ENCODE results near the gene MYOF.

- TF ChIP-seq CTCF (IDR thresholded peaks at IDR 0.05): no peak; the same call in 1 of the 2 replicates
- no peak for TF ChIP-seq RFX5 (IDR thresholded peaks at IDR 0.05; ENCODE audit: low read length)
- TF ChIP-seq POLR2AphosphoS5 (IDR thresholded peaks at IDR 0.05; ENCODE audit: low read depth, low read length): peak; percentile 10; the same call in 1 of the 2 replicates
- no peak for TF ChIP-seq FOXJ3 (CRISPR knock-in tag; IDR thresholded peaks at IDR 0.05)
- no peak for TF ChIP-seq MXI1 (IDR thresholded peaks at IDR 0.05; ENCODE audit: low read depth, low read length)
- peak; percentile 87 for TF ChIP-seq TEAD4 (IDR thresholded peaks at IDR 0.05; ENCODE audit: borderline replicate concordance, insufficient read depth)
- peak; percentile 59; the same call in 1 of the 2 replicates for TF ChIP-seq USF1 (IDR thresholded peaks at IDR 0.05; ENCODE audit: borderline replicate concordance, low read depth)
- peak; percentile 63; the same call in 1 of the 2 replicates for TF ChIP-seq SIN3A (IDR thresholded peaks at IDR 0.05; ENCODE audit: borderline replicate concordance, low read depth, low read length)
- TF ChIP-seq NFIC (IDR thresholded peaks at IDR 0.05; ENCODE audit: borderline replicate concordance): peak; percentile 40; the same call in 1 of the 2 replicates
- no peak for TF ChIP-seq USF2 (IDR thresholded peaks at IDR 0.05; ENCODE audit: borderline replicate concordance, low read depth, low read length)
- TF ChIP-seq EP300 (IDR thresholded peaks at IDR 0.05; ENCODE audit: borderline replicate concordance in 1 of 2, low read depth in 1 of 2, low read length in 1 of 2): peak in 1 of 2 experiments; percentile 60; a peak in 1 of 4 replicates
- TF ChIP-seq TAF1 (IDR thresholded peaks at IDR 0.05; ENCODE audit: borderline replicate concordance, low read depth, low read length): peak; percentile 46; the same call in 1 of the 2 replicates
- no peak for TF ChIP-seq YY1 (IDR thresholded peaks at IDR 0.05; ENCODE audit: low read depth)
- TF ChIP-seq EZH2phosphoT487 (IDR thresholded peaks at IDR 0.05; ENCODE audit: borderline replicate concordance, low read depth): no peak
Observed at GRCh38 chr10:93437086-93437945, 44.8 kb downstream of the MYOF start.

Data from SK-N-SH (cell line).